HUDEP-2 (cell line): Measurements from ENCODE around the gene CBARP.

Experiments used
- DNase-seq, 76 experiments: peaks; one replicate each; lab custom pipeline; 2025; ENCODE audit not compliant: unreplicated experiment in 76 of 76; lab: John Stamatoyannopoulos, UW

CBARP gene

GRCh38 chr19:1229924-1230782 lies 7.7 kb downstream of the CBARP start:
- no peak for DNase-seq

DNA sequence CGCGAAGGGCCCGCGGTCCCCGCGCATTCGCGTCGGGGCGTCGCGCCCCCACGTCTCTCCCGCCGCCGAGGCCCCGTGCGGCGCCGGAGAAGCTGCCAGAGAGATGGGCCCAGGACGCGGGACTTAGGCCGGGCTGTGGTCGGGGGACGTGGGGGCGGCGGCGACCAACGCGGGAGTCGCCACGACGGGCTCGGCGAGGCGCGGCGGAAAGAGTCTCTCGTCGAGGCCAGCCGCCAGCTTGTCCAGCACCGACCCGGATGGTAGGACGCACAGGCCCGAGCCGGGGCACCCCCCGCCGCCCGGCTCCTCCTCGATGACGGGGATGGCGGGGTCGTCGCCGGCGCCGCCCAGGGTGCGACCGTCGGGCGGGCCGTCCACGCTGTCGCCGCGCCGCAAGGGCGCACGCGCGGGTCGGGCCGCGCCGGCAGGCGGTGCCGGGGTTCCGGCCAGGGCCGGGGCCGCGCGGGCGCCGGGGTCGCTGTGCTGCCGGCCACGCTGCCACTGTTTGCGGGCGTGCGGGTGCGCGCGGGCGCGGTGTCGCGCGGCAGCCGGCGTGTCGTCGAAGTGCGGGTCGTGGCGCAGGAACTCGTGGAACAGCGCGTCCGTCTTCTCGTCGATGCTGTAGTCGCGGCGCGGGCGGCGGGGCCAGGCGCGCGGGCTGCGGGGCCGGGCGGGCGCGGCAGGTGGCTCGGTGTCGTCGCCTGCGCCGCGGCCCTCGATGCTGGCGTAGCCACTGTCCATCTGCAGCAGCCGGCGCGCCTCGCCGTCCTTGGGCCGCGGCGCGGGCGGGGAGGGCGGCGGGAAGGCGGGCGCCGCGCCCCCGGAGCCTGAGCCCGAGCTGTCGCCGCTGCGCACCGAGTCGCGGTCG lies 8.5 kb downstream of the CBARP start:
- no peak for DNase-seq

- DNase-seq: no peak
These were observed 9.4 kb downstream of the CBARP start for GRCh38 chr19:1228161-1228957.

DNA sequence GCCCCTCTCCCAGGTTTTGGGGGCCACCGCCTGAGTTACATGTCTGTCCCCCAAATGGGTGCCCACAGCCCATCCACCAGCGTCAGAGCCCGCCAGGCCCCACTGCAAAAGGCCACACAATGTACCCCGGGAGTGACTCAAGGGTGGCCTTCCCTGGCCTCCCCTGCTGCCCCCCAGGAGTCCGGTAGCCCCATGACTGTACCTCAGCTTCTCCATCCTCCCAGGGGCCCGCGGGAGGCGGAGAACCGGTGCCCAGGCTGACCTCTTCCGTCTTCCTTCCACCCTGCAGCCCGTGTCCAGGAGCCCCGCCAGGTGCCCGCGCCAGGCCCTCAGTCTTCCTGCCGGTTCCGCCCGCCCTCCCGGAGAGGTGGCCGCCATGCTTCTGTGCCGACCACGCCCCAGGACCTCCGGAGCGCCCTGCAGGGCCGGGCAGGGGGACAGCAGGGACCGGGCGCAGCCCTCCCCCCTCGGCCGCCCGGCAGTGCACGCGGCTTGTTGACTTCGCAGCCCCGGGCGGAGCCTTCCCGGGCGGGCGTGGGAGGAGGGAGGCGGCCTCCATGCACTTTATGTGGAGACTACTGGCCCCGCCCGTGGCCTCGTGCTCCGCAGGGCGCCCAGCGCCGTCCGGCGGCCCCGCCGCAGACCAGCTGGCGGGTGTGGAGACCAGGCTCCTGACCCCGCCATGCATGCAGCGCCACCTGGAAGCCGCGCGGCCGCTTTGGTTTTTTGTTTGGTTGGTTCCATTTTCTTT lies 10.3 kb downstream of the CBARP start:
- peak in 51 of 76 experiments; percentile 22 to 86 (median 55) for DNase-seq

- no peak for DNase-seq
These were observed 11.1 kb downstream of the CBARP start for GRCh38 chr19:1226522-1227303.

GRCh38 chr19:1226227-1226518 lies 11.6 kb downstream of the CBARP start:
- no peak for DNase-seq

DNA sequence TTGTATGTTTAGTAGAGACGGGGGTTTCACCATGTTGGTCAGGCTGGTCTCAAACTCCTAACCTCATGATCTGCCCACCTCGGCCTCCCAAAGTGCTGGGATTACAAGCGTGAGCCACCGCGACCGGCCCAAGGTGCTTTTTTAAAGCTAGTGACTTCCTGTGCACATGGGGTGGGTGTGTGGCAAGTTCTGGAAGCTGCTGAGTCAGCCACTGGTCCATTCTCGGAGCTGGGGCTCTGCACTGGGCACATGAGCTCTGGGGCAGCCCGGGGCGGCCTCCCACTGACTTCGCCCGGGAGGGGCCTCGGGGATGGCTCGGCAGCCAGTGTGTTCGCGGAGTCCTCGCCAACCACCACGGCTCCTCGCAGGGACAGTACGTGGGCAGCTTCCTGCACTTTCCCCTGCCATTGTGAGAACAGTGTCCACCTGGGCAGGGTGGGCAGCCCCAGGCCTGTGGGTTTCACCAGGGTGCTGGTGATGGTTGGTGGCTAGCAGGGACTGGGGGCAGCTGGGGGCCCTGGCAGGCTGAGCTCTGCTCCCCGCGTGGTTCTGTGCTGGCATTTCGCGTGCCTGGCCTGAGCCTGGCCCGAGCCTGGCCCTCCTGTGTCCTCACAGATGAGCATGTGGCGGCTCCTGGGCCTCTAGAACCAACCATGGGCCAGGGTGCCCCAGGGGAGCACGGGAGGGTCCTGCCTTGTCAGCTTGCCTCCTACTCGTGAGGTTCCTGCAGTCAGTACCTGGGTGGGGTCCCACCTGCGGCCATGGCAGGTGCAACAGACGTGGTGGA lies 12.2 kb downstream of the CBARP start:
- no peak for DNase-seq

- DNase-seq: no peak
These were observed 13.0 kb downstream of the CBARP start for GRCh38 chr19:1224847-1225246.

DNA sequence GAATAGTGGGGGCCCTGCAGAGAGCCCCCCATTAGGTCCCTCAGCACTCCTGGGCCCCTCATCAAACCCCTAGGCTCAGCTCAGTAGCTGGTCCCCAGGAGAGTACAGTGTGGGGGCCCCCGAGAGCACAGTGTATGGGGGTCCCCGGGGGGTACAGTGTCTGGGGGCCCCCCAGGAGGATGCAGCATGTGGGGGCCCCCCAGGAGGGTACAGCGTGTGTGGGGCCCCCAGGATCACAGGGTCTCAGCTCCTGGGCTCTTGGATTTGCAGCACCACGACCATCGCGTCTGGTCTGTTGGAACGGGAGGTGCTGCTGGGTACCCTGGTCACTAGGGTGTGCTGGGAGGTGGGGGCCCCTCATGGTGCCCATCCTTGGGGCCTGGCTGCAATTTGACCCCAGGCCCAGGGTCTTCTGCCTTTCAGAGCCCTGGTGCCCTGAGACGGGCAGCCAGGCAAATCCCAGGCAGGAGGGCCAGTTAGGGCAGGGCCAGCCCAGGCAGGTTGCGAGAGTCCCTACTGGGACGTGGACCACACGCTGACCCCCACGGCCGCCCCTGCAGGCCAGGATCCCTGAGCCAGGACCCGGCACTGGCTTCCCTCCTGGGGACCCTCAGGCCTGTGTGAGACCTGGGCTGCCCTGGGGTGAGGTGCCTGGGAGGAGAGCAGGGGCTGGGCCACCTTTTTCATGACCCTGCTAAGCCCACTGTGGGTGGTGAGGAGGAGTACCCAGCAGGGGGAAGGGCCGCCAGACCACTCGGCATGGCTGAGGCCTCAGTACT lies 13.6 kb downstream of the CBARP start:
- no peak for DNase-seq

GRCh38 chr19:1223018-1223855 lies 14.6 kb downstream of the CBARP start:
- DNase-seq: peak in 7 of 76 experiments; percentile 22 to 32 (median 27)

DNA sequence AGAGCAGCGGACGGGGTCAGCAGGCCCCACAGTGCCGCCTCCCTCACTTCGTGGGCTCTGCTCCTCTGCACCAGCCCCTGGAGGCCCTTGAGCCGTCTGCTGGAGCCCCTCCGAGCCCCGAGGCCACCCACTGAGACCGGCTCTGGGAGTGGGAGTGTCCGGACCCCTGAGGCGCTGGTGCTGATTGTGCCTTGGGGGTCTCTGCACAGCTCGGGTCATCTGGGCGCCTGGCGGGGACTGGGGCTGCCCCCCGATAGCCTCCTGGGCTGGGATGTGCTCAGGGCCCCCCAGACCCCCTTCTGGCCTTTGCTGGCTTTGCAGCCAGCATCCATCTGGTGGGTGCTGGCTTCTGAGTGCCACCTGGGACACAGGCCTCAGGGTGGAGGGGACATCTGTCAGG lies 15.4 kb downstream of the CBARP start:
- DNase-seq: no peak

GRCh38 chr19:1221904-1222255 lies 15.9 kb downstream of the CBARP start:
- DNase-seq: no peak

DNA sequence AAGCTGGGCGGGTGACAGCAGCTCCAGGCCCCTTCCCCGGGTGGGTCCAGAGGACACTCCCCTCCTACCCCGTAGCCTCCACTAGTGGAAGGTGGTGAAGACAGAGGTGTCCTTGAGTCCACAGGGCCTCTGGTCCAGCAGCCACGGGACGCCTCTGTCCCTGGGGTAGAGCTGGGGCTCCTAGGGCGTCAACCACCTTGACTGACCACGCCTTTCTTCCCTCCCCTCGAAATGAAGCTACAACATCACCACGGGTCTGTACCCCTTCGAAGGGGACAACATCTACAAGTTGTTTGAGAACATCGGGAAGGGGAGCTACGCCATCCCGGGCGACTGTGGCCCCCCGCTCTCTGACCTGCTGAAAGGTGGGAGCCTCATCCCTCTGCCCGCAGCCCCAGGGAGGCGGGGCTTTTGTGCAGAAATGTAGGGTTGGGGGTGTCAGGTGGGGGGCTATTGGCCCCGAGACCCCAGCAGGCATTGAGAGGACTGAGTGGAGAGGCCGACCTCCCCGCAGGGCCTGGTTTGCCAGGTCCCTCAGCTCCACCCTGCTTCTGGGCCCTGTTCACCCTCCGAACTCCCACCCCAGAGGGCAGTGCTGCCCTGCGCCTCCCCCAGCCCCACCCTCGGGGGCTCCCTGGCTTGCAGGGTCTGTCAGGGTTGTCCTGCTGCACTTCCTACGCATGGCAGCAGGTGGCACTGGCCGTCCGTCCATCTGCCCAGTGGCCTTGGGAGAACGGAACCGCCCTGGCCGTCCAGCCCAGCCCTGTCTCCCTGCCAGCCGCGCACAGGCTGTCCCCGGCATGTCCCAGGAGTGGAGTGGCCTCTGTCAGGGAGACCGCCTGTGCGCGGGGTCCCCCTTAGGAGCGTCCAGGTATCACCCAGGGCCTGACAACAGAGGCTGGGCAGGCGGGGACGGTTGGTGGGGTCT lies 16.6 kb downstream of the CBARP start:
- DNase-seq: peak in 2 of 76 experiments; percentile 30 to 31

- DNase-seq: no peak
These were observed 17.3 kb downstream of the CBARP start for GRCh38 chr19:1220477-1220930.

GRCh38 chr19:1219786-1220476 lies 17.9 kb downstream of the CBARP start:
- DNase-seq: no peak
